Esophagus squamous epithelium (tissue), 5 donors: ENCODE results near the gene MUC5AC. TPM values are rescaled to one million over a fixed set of nuclear protein-coding genes. Genes with fewer than 3 reads are reported as not detected.
"Not testable (repeated sequence)": the region's sequence is repeated elsewhere in the genome, so short reads cannot be mapped to it uniquely, and the experiment has no call there.

Experiments
- DNase-seq: peaks from one replicate; lab custom pipeline; 2025; lab: John Stamatoyannopoulos, UW
- H3K27ac ChIP-seq, 4 donors: fragments of 200-600 bp; sonication (generic); one replicate each; pipeline ENCODE4 v1.5.1; 2016 to 2019; ENCODE audit warnings: mild to moderate bottlenecking in 1 of 4
- H3K27me3 ChIP-seq, 4 donors: fragments of 200-600 bp; sonication (generic); 1 replicate in 3 of 4; 2 replicates in 1 of 4; pipeline versions ENCODE4 v1.5.1 to v1.6.0; 2017 to 2021; ENCODE audit warnings: antibody characterized with exemption in 1 of 4
- H3K36me3 ChIP-seq, 3 donors: fragments of 200-600 bp; sonication (generic); one replicate each; pipeline ENCODE4 v1.5.1; 2016 to 2019
- H3K4me1 ChIP-seq, 3 donors: fragments of 200-600 bp; sonication (generic); one replicate each; pipeline ENCODE4 v1.5.1; 2017 to 2019
- H3K4me3 ChIP-seq, 4 donors: fragments of 200-600 bp; sonication (generic); 1 replicate in 3 of 4; 2 replicates in 1 of 4; pipeline ENCODE4 v1.5.1; 2016 to 2019; ENCODE audit warnings: mild to moderate bottlenecking in 2 of 4, moderate library complexity in 1 of 4
- H3K9me3 ChIP-seq, 3 donors: fragments of 200-600 bp; sonication (generic); one replicate each; pipeline ENCODE4 v1.5.1; 2016 to 2019
- POLR2A ChIP-seq, 4 donors: fragments of 450-650 bp; IDR thresholded peaks; one replicate each; pipeline ENCODE4 v1.6.1; 2017; ENCODE audit warnings: antibody characterized with exemption in 4 of 4, mild to moderate bottlenecking in 4 of 4, moderate library complexity in 3 of 4
- WGBS, 2 donors: methylation state at CpG; one replicate each; pipeline ENCODE4 v1.1.5; 2018; 5-methylcytosine and 5-hydroxymethylcytosine counted together
- intact Hi-C: fragments of 100-400 bp; cut with DNase I; formaldehyde crosslinking; loops from one replicate; pipeline ENCODE4 v1.15.0; 2022
- total RNA-seq, 4 donors: library from RNA; depleted of rRNA; stranded (reverse); fragments of >200 nt; gene quantifications; one replicate each; pipeline ENCODE4 v1.1.0, GENCODE V29; 2016
- TF ChIP-seq, protein P1 (sequence below), 6 experiments: fragments of 450-650 bp in 4 of 6; fragments of 200-600 bp in 2 of 6; sonication (generic) in 2 of 6; IDR thresholded peaks; one replicate each; pipeline ENCODE4 v1.5.1; 2016 to 2019; ENCODE audit warnings: antibody characterized with exemption in 6 of 6, mild to moderate bottlenecking in 4 of 6, moderate library complexity in 4 of 6
- donor health status: DM: yes; HTN: yes; CAD: no.

The MUC5AC gene
- total RNA-seq, 4 donors from 2014 or later = under 0.01 to 1.5 TPM; not detected in 2

DNA sequence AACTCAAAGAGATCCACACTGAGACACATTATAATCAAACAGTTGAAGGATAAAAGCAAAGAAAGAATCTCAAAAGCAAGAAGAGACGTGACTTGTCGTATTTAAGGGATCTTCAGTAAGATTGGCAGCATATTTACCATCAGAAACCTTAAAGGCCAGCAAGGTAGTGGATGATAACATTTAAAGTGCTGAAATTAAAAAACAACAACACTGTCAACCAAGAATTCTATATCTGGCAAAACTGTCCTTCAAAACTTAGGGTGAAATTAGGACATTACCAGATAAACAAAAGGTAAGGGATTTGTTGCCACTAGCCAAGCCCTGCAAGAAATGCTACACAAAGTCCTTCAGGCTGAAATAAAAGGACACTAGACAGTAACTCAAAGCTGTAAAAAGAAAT, 54.1 kb downstream of the MUC5AC start:
- intact Hi-C loops = no loop called here
- Histone ChIP-seq H3K27ac (no peak overlapping the region), H3K36me3 (no peaks in the 10 kb centered on the region), H3K9me3 (peaks cover 0 to 34% (median 5%) of the 10 kb centered on the region in 3 donors), H3K27me3 (peaks cover 0 to 57% (median 0%) of the 10 kb centered on the region in 4 donors), H3K4me3 (no peak overlapping the region), H3K4me1 (no peaks in the 10 kb centered on the region)
- TF ChIP-seq POLR2A (IDR thresholded peaks at IDR 0.05) = no peak
- TF ChIP-seq, protein P1, sequence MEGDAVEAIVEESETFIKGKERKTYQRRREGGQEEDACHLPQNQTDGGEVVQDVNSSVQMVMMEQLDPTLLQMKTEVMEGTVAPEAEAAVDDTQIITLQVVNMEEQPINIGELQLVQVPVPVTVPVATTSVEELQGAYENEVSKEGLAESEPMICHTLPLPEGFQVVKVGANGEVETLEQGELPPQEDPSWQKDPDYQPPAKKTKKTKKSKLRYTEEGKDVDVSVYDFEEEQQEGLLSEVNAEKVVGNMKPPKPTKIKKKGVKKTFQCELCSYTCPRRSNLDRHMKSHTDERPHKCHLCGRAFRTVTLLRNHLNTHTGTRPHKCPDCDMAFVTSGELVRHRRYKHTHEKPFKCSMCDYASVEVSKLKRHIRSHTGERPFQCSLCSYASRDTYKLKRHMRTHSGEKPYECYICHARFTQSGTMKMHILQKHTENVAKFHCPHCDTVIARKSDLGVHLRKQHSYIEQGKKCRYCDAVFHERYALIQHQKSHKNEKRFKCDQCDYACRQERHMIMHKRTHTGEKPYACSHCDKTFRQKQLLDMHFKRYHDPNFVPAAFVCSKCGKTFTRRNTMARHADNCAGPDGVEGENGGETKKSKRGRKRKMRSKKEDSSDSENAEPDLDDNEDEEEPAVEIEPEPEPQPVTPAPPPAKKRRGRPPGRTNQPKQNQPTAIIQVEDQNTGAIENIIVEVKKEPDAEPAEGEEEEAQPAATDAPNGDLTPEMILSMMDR (IDR thresholded peaks at IDR 0.05) = no peak
- DNase-seq = no peak
- WGBS, 2 donors = 67 to 75% methylated on average over 2 of the region's 2 CpGs

DNA sequence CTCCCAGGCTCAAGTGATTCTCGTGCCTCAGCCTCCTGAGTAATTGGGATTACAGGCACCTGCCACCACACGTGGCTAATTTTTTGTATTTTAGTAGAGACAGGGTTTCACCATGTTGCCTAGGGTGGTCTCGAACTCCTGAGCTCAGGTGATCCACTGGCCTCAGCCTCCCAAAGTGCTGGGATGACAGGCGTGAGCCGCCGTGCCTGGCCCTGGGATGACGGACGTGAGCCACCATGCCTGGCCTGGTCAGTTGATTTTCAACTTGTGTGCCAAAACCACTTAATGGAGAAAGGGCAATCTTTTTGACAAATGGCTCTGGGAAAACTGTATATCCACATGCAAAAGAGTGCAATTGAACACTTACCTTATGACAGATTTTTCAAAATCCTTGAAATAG, 58.1 kb downstream of the MUC5AC start:
- DNase-seq, H3K27ac ChIP-seq, H3K4me1 ChIP-seq, H3K4me3 ChIP-seq, intact Hi-C loops, H3K36me3 ChIP-seq: not testable (repeated sequence)
- WGBS, 2 donors = 60 to 64% methylated on average over 2 to 3 of the region's 8 CpGs
- peaks cover 0 to 52% (median 0%) of the 10 kb centered on the region in 4 donors for H3K27me3 ChIP-seq
- H3K9me3 ChIP-seq = peaks cover 0 to 22% (median 5%) of the 10 kb centered on the region in 3 donors

DNA sequence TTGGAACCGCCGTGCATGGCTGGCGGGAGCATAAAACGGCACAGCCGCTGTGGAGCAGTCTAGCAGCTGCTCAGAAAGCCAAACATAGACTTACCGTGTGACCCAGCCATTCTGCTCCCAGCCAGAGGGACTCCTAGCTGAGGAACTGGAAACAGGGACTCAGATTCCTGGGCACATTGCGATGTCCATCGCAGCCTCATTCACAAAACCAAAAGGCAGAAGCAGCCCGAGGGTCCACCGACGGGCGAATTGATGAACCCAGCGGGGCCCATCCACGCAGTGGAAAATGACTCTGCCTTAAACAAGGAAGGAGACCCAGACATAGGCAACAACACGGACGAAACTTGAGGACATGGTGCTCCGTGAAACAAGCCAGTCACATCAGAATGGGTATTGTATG, 59.4 kb downstream of the MUC5AC start:
- 87 to 88% methylated on average over 17 of the region's 17 CpGs for WGBS, 2 donors
- Histone ChIP-seq H3K36me3 (no peaks in the 10 kb centered on the region), H3K4me1 (no peaks in the 10 kb centered on the region), H3K27me3 (peaks cover 0 to 58% (median 0%) of the 10 kb centered on the region in 4 donors), H3K27ac (no peak overlapping the region), H3K4me3 (no peak overlapping the region), H3K9me3 (peaks cover 0 to 9% (median 0%) of the 10 kb centered on the region in 3 donors)
- intact Hi-C loops = no loop called here
- no peak for TF ChIP-seq POLR2A (IDR thresholded peaks at IDR 0.05)
- TF ChIP-seq, protein P1 (IDR thresholded peaks at IDR 0.05) = no peak
- DNase-seq = no peak

DNA sequence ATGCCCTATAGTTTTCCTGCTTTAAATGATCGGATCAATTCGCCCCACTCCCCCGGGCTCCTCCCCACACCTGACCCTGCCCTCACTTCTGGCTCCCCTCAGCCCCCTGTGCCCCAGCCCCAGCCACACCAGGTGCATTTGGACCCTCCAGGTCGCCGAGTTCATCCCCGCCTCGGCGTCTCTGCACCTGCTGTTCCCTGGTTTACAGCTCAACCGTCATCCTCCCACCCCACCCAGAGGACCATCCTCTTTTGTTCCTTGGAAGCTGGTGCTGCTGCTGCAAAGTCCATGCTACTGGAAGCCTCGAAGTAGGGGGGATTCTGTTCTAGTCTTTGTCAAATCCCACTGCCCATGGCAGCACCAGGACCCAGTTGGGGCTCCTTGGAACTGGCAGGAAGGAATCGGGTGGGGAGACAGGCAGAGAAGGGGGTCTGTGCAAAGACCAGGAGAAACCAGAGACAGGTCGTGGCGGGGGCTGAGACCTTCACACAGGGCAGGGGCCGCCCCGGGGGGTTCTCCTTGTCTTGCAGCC, 60.6 kb downstream of the MUC5AC start:
- WGBS, 2 donors = 57 to 65% methylated on average over 10 of the region's 15 CpGs
- DNase-seq = no peak
- Histone ChIP-seq H3K36me3 (no peaks in the 10 kb centered on the region), H3K4me1 (no peaks in the 10 kb centered on the region), H3K27ac (no peak overlapping the region), H3K4me3 (no peak overlapping the region), H3K27me3 (peaks cover 0 to 70% (median 2%) of the 10 kb centered on the region in 4 donors), H3K9me3 (no peaks in the 10 kb centered on the region)
- intact Hi-C loops = no loop called here
- TF ChIP-seq, protein P1 (IDR thresholded peaks at IDR 0.05) = no peak
- TF ChIP-seq POLR2A (IDR thresholded peaks at IDR 0.05) = no peak

DNA sequence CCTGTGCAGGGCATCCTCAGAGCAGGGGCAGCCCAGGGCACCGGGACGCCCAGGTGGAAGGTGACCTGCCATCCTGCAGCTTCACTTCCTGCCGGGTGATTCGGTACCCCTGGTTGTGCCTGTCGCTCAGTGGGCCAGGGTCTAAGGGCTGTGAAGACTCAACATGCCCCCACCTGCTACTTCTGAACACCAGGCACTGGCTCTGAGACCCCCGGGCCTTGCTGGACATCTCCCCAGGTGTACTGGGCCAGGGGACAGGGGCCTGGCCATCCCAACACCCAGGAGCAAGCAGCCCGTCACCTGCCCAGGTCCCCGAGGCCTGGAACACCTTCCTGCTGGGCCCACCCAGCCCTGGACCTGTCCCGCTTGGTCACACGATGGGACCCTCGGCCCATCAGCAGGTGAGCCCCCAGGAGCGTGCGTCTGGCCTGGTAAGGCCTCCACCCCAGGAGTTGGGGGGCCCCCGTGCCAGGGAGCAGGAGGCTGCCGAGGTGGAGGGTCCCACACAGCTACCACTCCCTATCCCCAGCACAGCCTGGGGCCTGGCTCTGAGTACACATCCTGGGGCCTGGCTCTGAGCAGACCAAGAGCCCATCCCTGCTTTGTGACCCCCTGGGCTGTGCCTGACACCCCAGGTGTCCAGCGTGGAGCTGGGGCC, 61.2 kb downstream of the MUC5AC start:
- no peaks in the 10 kb centered on the region for H3K36me3 ChIP-seq
- peak overlapping the region in 1 of 4 donors; percentile 57 for H3K27ac ChIP-seq
- 80% methylated on average over 1 of the region's 16 CpGs; no CpG with 5 or more reads in 1 of the 2 donors for WGBS, 2 donors
- intact Hi-C loops = no loop called here
- peaks cover 0 to 76% (median 2%) of the 10 kb centered on the region in 4 donors for H3K27me3 ChIP-seq
- peaks cover 0 to 3% (median 0%) of the 10 kb centered on the region in 3 donors for H3K4me1 ChIP-seq
- TF ChIP-seq, protein P1 (IDR thresholded peaks at IDR 0.05) = no peak
- TF ChIP-seq POLR2A (IDR thresholded peaks at IDR 0.05) = no peak
- DNase-seq = no peak
- H3K9me3 ChIP-seq = no peaks in the 10 kb centered on the region
- H3K4me3 ChIP-seq = no peak overlapping the region
